Inflammatory macrophage treated with lipopolysaccharide for 1 hour (primary cell): ENCODE measurements around the gene PEAK3.

Source experiments
- DNase-seq, 2 donors: peaks; one replicate each; pipeline ENCODE4 v3.0.0-alpha.2; 2020 to 2022

PEAK3 gene

DNA sequence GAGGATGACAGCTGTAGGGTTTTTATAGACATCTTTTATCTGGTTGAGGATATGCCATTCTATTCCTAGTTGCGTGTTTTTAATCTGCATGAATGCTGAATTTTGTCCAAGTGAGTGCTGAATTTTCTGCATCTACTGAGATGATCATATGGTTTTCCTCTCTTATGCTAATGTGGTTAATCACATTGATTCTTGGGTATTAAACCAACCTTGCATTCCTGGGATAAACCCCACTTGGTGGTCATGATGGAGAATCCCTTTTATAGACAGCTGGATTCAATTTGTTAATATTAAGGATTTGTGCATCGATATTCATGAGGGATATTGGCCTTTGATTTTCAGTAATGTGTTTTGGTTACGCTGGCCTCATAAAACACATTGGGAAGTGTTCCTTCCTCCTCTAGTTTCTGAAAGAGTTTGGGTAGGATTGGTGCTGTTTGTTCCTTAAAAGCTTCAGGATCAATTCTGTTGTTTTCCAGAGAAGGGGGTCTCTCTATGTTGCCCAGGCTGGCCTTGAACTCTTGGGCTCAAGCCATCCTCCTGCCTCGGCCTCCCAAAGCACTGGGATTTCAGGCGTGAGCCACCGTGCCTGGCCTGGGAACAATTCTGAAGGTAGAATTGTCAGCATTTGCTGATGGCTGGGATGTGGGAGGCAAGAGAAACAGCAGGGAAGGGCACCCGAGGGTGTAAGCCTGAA is 33.3 kb upstream of the PEAK3 start:
- no peak for DNase-seq

DNA sequence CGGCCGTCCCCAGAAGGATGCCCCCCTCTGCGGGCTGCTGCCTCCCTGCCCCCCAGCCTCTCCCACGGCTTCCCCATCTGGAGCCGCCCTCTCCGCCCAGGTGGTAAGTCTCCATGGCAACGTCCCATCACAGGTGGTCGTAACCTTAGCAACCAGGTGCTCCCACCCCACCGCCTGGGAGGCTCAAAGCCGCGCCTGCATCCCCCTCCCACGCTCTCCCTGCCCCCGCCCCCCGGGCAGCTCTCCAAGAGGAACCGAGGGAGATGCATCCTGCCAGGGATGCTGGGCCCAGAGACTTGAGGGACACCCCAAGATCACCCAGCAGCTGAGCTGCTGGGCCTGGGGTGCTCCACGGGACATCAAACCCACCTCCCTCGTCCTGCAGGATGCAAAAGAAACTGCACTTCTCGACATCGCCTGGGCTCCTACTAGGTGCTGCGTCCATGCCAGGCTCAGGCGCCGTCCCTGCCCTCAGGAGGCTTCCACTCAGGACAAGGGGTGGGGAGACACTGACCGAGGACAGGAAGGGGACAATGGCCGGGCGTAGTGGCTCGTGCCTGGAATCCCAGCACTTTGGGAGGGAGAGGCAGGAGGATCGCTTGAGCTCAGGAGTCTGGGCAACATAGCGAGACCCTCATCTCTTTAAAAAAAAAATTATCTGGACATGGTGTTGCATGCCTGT is 31.0 kb upstream of the PEAK3 start:
- DNase-seq, result no peak

DNA sequence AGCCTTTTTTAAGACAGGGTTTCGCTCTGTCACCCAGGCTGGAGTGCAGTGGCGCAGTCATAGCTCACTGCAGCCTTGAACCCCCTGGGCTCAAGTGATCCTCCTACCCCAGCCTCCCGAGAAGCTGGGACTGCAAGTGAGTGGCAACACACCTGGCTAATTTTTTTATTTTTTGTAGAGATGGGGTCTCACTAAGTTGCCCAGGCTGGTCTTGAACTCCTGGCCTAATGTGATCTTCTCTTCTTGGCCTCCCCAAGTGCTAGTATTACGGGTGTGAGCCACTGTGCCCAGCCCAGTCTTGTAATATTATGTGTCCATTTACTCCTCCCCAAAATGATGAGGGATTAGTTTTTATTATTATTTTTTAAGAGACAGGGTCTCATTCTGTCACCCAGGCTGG is 29.1 kb upstream of the PEAK3 start:
- no peak for DNase-seq

DNA sequence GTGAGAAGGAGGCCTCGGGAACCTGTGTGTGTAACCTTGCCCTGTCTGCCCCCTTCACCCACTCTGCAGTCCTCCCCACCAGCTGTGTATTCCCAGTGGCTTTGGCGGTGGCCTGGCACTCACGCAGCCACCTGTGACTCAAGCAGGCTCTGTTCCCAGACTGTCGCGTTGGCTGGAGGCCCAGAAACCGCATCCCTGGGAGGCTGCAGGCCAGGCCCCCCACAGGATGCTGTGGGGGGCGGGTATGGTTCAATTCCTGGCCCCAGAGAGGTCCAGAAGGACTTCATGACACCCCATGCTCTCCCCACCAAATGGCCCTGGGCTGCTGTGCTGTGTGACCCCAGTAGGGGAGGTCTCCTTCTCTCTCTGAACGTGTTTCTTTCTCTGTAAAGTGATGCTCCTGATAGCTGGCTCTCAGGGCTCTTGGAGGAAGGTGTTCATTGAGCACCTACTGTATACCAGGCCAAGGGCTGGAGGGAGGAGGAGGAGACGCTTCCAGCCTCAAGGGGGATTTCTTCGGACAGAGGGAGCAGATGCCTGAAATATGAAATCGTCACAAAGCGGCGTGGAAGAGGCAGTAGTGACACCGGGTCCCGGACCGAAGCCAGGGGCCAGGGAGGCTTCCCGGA is 27.9 kb upstream of the PEAK3 start:
- no peak for DNase-seq

DNA sequence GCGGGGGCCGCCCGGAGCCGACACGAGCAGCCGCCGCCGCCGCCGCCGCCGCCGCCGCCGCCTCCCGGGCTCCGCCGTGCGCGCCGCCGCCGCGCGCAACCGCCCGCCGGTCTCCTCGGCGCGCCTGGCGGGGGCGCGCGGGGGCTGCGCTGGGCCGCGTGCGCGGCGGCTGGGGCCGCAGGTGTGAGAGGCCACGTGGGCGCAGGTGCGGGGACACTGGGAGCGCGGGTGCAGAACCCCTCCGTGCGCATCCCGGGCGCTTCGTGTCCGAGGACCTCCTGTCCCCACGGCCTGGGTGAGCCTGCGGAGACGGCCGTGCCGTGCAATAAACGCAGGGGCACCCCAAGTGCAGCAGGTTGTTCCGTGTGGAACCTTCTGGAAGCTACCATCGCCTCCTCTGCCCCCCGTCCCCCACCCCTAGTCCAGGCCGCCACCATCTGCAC is 26.2 kb upstream of the PEAK3 start, which contains the start of gene LINGO3:
LINGO3 (minus strand) TSS at position 41 of the 443 bp plus-strand sequence. CDS start 16,378 bp downstream, outside the sequence.
- no peak for DNase-seq

DNA sequence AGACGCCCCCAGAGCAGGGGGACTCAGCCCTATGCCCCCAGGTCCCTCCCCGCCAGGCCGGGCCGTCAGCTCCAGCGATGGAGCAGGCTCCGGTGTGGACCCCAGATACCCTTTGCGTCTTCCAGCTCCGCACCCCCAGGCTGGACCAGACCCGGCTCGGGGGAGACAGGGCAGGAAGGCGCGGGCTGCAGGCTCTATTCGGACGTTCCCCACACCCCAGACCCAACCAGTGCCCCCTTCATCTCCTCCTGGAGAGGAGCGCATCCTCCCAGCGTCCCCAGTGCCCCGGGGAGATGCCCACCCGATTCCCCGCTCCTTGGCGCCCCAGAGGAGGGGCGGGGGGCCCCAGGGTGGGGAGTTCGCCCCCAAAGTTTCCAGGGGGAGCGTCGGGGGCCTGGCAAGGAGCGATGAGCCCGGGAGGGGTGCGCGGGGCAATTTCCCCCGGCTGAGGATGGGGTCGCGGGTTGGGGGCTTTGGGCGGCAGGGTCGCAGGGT is 25.6 kb upstream of the PEAK3 start:
- no peak for DNase-seq

DNA sequence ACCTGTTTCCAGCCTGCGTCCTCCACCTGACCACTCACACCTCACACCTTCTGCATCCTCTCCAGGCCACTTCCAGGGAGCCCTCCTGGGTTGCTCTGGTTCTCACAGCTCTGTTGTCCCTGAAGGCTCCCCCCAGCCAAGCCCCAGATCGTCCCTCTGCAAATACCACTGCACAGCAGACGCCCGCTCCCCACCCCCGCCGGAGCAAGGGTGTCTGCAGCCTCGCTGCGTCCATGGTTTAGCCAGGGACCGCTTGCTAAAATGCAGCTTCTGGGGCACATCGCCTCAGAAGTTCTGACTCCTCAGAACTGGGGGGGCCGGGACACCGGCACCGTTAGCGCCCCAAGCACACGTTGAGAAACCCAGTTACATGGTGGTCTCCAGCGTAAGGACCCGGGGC is 25.0 kb upstream of the PEAK3 start:
- no peak for DNase-seq

DNA sequence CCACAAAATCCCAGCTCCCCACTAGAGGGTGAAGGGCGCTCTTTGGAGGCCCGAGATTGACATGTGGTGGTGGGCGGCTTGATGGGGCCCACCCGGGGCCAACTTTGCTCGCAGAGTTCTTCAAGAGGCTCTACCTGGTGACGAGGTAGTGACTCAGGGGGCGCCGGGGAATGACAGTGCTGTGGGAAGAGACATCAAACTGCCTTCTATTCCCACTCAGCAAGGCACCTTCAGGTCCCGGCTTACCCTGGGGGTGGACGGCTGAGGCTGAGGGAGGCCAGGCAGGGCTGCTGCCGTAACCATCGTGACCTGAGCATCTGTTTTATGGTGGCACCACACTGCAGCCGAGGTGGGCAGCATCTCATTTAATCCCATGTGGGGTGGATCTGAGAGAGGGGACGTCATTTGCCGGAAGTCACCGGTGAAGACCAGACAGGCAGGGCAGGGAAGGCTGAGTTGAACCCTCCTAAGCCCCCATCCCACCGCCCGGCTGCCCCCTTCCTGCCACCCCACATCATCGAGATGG is 24.4 kb upstream of the PEAK3 start:
- no peak for DNase-seq

DNA sequence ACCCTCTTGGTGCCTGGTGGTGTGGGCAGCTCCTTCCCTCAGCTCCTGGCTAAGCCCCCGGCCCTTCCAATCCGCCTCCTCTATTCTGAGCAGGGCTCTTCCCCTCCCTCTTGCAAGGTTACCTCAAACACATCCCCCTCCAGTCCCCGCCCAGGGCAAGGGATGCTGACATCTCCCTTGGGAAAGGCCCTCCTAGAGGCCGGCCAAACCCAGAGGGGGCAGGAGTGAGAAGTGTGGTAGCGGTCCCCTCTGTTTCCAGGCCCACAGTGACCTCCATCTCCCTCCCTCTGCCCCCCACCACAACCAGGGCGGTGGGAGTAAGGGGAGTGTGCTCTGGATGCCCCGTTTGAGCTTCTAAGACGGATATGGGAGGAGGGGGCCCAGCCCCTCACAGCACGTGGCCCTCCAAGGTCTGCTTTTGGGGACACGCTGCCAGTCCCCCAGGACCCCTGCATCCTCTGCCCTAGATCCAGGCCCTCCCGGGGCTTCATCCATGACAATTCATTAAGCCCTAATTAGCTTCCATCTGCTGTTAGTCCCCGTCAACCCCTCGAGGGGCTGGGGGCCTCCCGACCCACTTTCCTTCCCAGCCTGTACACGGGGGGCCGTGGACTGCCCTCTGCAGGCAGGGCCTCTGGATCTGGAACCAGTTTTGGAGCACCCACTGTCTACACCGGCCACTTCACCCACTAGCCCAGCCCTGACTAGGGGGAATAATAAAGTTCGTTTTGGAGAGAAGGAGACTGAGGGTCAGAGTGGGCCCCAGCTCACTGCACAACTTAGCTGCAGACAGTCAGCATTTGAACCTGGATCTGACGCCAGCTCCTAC is 23.7 kb upstream of the PEAK3 start:
- DNase-seq, result no peak

DNA sequence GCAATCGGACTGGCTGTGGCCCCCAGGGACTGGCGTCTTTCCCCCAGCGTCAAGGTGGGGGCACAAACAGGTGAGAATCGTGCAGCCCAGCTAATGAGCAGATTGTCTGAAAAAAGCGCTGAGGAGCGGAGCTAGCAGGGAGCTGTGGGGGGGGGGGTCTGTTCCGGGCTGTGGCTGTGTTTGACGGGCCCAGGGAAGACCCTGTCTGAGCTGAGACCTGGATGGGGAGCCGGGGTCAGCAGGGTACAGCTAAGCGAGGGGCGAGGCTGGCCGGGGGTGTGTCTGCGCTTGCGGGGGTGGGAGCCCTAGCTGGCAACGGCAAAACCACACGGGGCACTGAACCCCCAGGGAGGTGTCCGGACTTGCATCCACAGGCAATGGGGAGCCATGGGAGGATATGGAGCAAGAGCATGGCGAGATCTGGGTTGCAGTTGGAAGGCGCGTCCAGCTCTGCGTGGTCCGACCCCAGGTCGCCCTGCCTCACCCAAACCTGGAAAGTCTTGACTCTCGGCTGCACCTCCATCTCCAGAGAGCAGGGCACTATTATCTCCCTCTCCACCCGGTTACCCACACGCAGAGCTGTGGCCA is 21.3 kb upstream of the PEAK3 start:
- DNase-seq, result no peak

DNA sequence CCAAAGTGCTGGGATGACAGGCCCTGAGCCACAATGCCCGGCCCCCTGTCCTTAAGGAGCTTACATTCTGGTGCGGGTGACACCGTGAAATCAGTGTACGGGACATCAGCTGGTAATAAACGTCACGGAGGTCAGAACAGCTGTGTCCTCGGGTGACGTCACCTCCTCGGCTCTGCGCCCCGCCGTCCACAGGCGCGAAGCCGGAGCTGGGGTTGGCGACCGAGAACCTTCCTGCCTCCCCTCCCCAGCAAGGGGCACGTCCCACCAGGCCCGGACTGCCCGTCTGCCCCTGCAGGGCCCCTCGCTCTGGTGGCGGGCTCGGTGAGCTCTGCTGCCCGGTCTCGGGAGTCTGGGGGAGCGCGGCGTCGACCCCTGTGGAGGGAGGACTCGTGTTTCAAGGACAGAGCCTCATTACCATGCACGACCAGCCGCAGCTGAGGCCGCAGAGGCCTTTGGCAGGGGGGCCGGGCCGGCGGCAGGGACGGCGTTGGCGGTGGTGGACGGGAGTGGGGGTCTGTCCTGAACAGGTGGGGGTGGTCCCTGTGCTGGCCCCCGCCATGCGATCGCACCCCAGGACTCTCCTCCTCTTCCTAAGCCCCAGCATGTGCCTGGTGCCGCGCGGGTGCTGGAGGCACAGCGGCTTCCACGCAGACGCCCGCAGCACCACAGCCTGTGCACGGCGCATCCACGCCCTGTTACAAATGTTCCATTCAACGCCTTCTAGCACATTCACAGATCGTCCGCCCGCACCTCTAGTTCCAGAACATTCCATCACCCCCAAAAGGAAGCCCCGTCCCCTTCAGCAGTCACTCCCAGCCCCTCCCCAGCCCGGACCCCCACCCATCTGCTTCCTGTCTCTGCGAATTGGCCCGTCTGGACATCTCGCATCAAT is 20.6 kb upstream of the PEAK3 start:
- DNase-seq, result peak; percentile 8 to 22

DNA sequence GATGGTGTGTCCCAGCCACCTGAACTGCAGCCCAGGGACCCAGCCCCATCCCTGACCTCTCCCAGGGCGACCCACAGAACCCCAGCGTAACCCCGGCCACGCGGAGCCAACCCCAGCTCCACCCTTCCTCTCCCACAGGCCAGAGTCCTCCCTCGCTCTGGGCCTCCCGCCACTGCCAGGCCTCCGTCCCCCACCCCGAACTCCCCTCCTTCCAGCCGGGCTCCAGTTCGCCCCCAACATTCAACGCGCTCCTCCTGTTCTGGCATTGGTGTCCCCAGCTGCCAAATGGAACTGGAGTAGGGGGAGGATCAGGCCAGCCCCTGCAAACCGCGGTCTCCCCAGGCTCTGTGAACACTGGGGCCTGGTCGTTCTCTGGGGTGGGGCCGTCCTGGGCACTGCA is 18.6 kb upstream of the PEAK3 start:
- DNase-seq, result no peak

DNA sequence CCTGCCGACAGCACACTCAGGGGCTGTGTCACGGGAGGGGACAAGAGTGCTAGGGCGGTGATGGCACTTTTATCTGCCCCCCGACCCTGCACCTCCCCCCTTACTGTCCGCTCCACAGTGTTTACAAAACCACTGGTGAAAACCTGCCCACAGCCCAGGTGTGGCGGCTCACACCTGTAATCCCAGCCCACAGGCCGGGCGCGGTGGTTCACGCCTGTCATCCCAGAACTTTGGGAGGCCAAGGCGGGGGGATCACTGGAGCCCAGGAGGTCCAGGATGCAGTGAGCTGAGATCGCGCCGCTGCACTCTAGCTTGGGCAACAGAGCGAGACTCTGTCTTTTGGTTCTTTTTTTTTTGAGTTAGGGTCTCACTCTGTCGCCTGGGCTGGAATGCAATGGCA is 14.2 kb upstream of the PEAK3 start:
- no peak for DNase-seq

DNA sequence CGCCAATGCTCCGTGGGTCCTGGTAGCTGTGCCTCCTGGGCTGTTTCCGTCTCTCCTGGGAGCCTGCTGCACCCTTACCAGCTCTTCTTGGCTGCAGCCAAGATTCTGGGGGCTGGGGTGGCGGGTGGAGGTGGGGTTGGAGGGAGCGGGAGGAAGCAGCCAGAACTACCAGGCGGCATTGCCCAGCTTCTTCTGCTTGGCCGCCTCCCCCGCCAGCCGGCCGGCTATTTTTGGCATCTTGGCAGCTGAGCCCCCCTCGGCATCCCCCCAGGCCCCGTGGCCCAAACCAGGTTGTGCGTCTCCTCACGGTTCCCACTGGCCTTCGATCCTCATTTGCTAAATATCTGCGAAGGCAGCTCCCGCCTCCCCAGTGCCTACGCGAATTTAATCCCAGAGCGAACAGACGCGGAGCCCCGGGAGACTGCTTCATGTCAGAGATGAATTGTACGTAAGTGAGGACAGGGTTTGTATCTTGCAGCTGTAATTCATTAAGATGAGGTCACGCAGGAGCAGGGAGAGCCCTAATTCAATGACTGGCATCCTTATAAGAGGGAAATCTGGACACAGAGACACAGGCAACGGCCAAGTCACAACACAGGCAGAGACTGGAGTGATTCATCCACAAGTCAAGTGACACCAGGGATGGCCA is 12.8 kb upstream of the PEAK3 start:
- no peak for DNase-seq

DNA sequence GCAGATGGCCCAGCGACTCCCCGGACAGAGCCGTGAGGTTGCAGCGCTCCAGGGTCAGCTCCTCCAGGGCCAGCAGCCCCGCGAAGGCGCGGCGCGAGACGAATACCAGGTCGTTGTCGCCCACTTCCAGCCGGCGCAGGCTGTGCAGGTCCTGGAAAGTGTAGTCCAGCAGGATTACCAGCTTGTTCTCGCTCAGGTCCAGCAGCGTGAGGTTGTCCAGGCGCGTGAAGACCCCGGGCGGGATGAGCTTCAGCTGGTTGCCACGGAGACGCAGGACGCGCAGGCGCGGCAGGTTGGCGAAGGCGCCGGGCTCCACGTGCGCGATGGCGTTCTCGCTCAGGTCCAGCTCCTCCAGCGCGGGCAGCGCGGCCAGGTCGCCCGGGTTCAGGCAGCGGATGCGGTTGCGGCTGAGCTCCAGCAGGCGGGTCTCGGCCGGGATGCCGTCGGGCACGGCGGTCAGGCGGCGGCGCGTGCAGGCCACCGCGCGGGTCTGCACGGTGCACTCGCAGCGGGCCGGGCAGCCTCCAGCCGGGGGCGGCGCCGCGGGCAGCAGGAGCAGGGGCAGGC is 9.3 kb upstream of the PEAK3 start:
- DNase-seq, result no peak

DNA sequence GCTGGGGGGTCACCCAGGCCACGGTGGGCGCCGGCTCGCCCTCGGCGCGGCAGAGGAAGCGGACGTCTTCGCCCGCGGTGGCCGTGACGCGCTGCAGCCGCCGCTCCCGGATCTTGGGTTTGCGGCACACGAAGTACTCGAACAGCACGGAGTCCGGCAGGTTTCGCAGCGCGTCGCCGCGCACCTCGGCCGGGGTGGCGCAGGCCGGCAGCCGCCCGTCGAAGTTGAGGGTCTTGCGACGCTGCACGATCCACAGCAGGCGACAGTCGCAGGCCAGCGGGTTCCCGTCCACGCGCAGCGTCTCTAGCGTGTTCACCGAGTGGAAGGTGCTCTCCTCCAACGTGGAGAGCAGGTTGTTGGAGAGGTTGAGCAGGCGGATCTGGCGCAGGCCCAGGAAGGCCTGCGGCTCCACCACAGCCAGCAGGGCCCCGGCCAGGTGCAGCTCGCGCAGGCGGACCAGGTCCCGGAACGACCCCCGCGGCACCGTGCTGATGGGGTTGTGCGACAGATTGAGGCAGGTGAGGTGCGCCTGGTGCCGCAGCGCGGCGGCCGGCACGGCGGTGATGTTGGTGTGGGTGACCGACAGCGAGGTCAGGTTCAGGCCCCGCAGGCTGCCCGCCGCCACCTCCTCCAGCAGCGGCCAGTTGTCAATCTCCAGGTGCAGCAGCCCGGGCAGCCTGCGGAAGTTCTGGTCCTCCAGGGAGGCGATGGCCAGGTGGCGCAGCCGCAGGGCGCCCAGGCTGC is 8.6 kb upstream of the PEAK3 start:
- no peak for DNase-seq

DNA sequence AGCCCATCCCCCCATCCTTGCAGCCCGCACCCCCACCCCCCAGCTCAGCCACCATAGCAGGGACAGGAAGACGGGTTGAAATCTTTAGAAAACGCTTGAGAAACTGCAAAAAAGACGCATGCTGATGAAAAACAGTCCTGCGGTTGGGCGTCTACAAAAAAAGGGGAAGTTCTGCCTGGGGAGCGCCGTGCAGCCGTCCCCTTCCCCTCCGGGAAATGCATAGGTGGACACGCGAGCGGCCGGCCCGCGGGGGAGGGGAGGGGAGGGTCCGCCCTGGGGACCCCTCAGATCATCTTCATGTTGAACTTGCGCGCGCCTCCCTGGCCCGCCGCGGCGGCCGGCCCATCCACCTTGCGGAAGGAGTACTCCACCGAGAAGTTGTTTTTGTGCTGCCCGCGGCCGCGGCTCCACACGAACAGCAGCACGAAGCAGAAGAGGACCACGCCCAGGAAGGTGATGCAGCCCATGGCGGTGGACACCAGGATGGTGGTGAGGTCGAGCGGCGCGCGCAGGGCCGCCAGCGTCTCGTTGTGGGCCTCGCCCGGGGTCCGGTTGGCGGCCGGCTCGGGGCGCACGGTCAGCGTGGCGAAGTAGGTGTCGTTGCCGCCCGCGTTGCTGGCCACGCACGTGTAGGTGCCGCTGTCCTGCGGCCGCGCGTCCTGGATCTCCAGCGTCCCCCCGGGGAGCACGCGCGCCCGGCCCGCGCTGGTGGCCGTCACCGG is 7.9 kb upstream of the PEAK3 start:
- peak; percentile 62 to 78 for DNase-seq

DNA sequence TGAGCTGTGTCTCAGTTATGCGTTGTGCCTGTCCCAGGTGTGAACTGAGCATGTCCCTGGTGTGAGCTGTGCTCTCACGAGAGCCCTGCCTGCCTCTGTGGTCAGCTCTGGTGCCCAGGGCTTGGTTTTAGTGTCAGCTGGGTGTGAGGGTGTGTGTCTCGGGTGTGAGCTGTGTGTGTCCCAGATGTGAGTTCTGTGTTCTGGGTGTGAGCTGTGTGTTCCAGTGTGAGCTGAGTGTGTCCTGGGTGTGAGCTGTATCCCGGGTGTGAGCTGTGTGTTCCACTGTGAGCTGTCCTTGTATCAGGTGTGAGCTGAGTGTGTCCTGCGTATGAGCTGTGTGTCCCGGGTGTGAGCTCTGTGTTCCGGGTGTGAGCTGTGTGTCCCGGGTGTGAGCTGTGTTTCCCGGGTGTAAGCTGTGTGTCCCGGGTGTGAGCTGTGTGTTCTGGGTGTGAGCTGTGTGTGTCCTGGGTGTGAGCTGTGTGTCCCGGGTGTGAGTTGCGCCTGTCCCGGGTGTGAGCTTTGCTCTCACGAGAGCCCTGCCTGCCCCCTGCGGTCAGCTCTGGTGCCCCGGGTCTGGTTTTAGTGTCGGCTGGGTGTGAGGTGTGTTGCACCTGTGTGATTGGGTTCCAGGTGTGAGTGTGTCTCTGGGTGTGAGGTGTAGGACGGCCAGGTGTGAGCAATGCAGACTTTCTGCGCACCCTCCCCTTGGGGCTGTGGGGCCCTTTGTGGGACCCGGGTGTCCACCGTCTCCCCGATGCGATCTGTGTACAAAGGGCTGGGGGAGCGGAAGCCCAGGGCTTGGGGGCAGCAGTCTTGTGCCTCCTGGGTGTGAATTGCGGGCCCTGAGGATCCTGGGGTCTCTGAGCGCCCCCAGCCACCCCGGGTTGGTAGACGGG is 7.1 kb upstream of the PEAK3 start:
- no peak for DNase-seq
